ENCODE measurements around the gene CPEB1.
A peak's percentile ranks its signal among the peaks of the same experiment; 100 is the strongest.
"Not testable (repeated sequence)": the region's sequence is repeated elsewhere in the genome, so short reads cannot be mapped to it uniquely, and the experiment has no call there.

CPEB1 gene

GRCh38 chr15:82648257-82649103, 1.3 kb upstream of the CPEB1 start:
- DNase-seq = no peak

DNA sequence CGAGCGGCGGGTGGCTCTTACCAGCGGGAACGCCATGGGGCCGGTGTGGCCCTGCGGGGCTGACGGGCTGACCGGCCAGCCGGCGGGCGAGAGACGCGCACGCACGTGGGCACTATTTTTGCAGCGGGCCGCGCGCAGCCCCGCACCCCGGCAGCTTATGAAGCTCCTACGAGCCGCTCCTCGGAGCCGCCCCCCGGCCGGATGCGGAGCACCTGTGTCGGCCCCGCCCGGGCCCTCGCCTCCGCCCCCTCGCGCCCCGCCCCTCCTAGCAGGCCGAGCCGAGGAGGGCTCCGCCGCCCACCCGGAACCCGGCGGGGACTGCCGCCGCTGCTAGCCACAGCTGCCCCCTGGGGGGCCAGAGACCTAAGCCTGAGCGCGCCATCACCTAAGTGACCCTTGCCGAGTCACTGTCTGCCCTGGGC, 683 bp upstream of the CPEB1 start:
- DNase-seq = peak in 4 of 5 experiments; percentile 14 to 23 (median 17)

DNA sequence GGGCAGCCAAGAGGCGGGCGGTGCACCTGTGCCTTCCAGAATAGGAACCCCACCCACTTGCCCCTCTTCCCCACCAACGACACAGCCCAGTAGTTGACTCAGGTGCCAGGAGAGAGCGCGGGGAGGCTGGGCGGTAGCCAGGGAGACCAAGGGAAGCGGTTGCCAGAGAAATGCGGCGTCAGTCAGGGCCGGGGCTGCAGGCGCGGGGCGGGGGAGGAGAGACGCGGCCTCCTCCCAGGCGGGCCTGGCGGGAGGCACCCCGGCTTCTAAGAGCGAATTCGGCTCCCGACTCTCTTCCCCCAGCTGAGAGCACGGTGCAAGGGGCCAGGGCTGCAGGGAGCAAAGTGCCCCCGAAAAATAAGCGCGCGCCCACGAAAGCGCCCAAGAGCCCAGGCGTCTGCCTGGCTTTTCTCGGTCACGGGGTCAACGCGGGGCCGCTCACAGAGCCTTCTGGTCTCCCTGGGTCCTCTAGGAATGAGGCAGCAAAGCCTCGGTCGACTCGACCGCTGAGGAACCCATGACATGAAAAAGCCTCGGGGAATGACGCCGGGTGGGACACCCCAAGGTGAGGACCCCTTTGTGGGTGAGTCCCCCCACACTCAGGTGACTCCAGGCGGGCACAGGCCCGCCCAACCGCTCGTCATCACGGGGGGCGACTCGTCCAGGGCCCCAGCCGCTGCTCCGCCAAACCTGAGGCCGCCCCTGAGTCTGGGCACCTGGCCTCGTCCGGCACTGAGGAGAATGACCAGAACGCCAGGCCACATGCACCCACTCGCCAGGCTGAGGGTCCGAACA, 716 bp downstream of the CPEB1 start:
- DNase-seq = peak in 1 of 5 experiments; percentile 3

- not testable (repeated sequence) for DNase-seq
Observed at GRCh38 chr15:82644967-82645852, 2.0 kb downstream of the CPEB1 start.

- no peak for DNase-seq
Observed at GRCh38 chr15:82643992-82644391, 3.2 kb downstream of the CPEB1 start.

DNA sequence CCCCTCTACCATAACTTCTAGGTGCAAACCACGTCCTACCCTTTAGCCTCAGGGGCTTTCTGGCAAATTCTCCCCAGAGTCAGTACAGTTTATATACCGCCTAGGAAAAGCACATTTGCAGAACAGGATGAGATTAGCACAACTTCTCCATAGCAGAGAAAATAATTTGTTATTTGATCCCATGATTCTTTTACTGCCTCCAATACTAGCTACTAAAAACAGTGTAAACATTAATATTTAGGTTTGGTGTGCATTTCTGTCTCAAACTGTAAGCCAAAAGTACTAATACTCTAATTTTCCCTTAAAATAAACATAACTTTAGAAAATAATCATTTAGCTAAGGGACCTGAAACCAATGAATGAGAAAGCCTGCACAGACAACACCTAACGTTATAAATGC, 4.5 kb downstream of the CPEB1 start:
- no peak for DNase-seq

- no peak for DNase-seq
Observed at GRCh38 chr15:82641129-82641798, 5.9 kb downstream of the CPEB1 start.

GRCh38 chr15:82640672-82641071, 6.5 kb downstream of the CPEB1 start:
- DNase-seq = no peak

GRCh38 chr15:82635798-82636197, 11.4 kb downstream of the CPEB1 start:
- DNase-seq = no peak

GRCh38 chr15:82630033-82630432, 17.1 kb downstream of the CPEB1 start:
- no peak for DNase-seq

DNA sequence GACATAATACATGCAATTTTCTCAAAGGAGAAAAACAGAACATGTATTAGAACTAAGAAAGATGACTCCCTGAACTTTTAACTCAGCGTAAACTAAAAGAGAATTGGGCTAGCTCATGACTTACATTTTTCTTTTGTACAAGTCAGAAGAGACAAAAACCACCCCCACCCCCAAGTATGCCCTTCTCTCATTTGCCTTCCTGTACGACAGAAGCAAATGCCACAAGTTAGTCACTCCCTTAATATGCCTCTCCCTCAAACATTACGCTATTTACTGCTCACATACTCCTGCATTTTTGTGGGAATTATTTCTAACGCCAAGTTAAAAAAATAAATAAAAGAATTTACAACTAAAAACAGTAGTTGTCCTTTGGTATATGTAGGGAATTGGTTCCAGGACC, 22.0 kb downstream of the CPEB1 start:
- no peak for DNase-seq

DNA sequence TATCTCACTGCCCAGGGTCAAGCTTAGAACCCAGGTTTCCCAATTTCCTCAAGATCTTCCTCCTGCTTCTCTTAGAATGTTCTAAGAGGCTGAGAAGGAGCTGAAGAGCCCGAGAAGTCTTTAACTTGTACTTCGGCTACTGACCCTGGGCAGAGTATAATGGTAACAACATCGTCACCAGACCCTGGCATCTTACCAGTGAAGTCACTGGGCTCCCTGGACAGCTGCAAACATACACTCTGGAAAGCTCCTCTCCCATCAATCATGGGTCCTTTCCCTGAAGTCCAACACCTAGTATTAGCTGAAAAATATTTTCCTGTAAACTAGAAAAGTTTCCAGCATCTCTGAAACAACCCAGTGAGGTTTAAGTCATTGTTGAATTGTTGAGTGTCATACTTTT, 22.7 kb downstream of the CPEB1 start:
- no peak for DNase-seq

DNA sequence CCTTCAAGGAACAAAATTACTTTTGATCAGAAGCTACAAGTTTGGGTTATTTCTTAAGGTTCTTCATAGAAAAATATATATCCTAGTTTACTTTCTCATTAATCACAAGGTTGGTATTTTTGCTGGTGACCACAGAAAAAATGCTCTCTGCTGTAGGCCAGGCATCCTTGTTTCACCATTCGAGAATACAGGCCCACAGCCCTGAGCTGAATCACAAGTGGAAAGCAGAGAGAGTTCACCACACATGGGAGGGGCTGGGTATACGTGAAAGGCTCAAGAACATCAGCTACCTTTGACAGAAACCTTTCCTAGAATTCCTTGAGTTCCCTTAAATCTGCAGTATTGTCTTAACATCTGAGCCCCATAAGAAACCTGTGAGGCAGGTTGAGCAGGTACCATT, 23.2 kb downstream of the CPEB1 start:
- no peak for DNase-seq

DNA sequence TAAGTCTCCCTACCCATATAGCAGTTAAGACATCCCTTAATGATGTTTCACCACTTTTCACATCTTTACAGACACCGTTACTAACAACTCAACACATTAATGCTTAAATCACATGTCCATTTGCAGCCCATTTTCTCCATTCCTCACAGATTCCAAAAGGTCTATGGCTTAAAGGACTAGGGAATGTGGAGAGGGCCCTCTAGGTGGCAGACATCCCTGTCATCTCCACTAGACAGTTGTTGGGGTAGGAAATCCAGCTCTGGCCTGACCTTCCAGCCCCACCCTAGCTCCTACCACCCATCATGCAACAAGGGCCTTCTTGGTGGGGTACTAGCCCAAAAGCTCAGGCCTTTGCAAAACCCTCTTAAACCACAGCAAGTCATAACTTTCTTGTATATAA, 25.2 kb downstream of the CPEB1 start:
- no peak for DNase-seq

DNA sequence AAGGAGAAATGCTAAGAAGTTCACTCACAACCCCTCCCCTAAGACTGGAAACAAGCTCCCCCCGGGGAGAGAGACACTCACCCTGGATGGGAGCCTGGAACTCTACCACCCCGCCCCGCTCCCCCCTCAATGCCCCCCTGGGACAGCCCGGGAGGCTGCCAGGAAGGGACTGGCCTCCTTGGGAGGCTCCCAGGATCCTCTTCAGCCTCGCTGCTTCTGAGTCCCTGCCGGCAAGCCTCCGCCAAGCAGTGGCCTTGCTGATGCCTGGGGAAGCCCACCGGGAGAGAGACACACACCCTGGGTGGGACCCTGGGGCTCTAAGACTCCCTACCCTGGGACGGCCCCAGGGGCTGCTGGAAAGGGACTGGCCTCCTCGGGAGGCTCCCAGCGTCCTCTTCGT, 33.4 kb downstream of the CPEB1 start:
- no peak for DNase-seq

- DNase-seq = no peak
Observed at GRCh38 chr15:82611348-82611747, 35.8 kb downstream of the CPEB1 start.

DNA sequence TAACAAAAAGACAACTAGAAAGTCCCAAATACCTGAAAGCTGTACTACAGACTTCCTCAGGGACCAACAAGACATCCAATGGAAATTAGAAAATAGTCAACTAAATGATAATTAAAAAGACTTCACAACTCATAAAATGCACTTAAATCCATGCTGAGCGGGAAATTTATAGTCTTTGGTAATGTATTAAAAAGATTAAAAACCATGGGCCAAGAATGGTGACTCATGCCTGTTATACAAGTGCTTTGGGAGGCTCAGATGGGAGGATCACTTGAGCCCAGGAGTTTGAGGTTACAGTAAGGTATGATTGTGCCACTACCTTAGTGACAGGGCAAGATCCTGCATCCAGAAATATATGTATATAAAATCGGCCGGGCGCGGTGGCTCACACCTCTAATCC, 45.0 kb downstream of the CPEB1 start:
- no peak for DNase-seq

DNA sequence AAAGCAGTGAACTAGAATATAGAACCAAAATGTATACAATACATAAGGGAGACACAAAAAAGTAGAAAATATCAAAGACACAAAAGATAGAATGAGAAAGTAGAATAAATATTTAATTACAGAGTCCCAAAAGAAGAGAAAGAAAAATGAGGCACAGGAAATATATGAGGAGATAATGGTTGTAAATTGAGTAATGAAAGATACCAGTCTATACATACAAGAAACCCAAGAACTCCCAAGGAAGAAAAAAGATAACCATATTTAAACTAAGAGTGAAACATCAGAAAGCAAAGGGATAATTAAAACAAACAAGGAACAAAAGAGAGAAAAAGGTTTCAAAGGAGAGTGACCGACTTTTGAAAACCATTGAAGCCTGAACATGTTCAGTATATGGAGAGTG, 47.3 kb downstream of the CPEB1 start:
- DNase-seq = no peak

- no peak for DNase-seq
Observed at GRCh38 chr15:82597815-82598214, 49.3 kb downstream of the CPEB1 start.

DNA sequence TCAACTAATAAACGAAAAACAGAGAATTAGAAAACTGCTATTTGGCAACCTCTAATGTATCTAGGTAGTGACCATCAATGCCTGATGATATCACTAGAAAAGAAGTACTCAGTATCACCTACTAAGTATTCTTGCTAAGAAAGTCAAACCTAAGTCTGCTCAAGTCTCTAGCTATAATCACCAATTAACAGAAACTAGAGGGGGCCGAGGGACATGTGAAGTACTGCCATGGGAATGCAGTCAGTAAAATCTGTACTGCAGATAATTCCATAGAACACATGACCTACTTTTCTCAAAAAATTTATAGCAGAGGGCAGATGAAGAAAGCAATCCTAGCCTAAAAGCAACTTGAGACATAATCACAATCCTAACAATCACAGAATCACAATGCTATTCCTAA, 51.4 kb downstream of the CPEB1 start:
- no peak for DNase-seq

GRCh38 chr15:82595203-82595602, 52.0 kb downstream of the CPEB1 start:
- no peak for DNase-seq

DNA sequence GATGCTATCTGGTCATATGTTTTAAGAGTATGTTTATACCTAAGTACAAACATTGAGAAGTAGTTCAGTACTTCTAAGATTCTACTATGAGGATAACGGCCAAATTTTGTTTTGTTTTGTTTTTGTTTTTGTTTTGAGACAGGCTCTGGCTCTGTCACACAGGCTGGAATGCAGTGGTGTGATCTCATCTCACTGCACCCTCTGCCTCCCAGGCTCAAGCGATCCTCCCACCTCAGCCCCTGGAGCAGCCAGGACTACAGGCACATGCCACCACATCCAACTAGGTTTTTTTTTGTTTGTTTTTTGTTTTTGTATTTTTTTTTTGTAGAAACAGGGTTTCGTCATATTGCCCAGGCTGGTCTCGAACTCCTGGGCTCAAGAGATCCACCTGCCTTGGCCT, 59.4 kb downstream of the CPEB1 start:
- no peak for DNase-seq

Data from T-helper 2 cell (primary cell).